Psoas muscle (tissue), 8 donors: ENCODE data around the gene SLC16A1. TPM values are rescaled to one million over a fixed set of nuclear protein-coding genes. Genes with fewer than 3 reads are reported as not detected.

ENCODE experiments used
- ATAC-seq, 4 donors: fragments of 200-7000 bp; cut with Tn5 transposase; one replicate each; pipeline ENCODE4 v1.9.1; 2020; ENCODE audit warnings: moderate library complexity in 3 of 4, mild to moderate bottlenecking in 2 of 4
- DNase-seq, 2 donors: peaks; one replicate each; pipeline ENCODE4 v3.0.0-alpha.2; 2020
- H3K27ac ChIP-seq: fragments of 200-600 bp; one replicate; pipeline ENCODE4 v1.8.0; 2022
- H3K27me3 ChIP-seq, 3 donors: fragments of 200-600 bp in 1 of 3; one replicate each; pipeline versions ENCODE4 v1.6.1 to v1.8.0; 2013 to 2022; ENCODE audit warnings: low read length in 2 of 3, mild to moderate bottlenecking in 2 of 3, moderate library complexity in 1 of 3; ENCODE audit not compliant: insufficient read depth in 3 of 3
- H3K36me3 ChIP-seq, 2 donors: fragments of 200-600 bp in 1 of 2; one replicate each; pipeline versions ENCODE4 v1.6.1 to v1.8.0; 2013 to 2022; ENCODE audit warnings: low read depth in 1 of 2, mild to moderate bottlenecking in 1 of 2, moderate library complexity in 1 of 2; ENCODE audit not compliant: insufficient read depth in 1 of 2
- H3K4me1 ChIP-seq: fragments of 200-600 bp; one replicate; pipeline ENCODE4 v1.8.0; 2022
- H3K4me3 ChIP-seq: fragments of 200-600 bp; one replicate; pipeline ENCODE4 v1.8.0; 2022; ENCODE audit warnings: mild to moderate bottlenecking
- H3K9me3 ChIP-seq: fragments of 200-600 bp; one replicate; pipeline ENCODE4 v1.8.0; 2022
- WGBS, 3 donors: extraction: QIAGEN DNeasy Blood & Tissue Kit; methylation state at CpG; one replicate each; pipeline versions ENCODE4 v1.1.6 to v1.1.7; 2013; 5-methylcytosine and 5-hydroxymethylcytosine counted together
- intact Hi-C, 2 donors: fragments of 100-400 bp; cut with DNase I; formaldehyde crosslinking; loops; one replicate each; pipeline versions ENCODE4 v1.11.0 to v1.14.2; 2022
- polyA plus RNA-seq, 3 donors: library from polyadenylated mRNA; stranded (reverse); fragments of 200-250 nt; gene quantifications; one replicate each; pipeline ENCODE4 v1.2.3, GENCODE V29; 2013
- total RNA-seq, 4 donors: library from RNA; stranded (reverse); fragmentation: NEBNext Ultra II Directional in 2 of 4; extraction: Animal tissue kit (Norgen Biotek cat#: 25700) in 2 of 4; gene quantifications; one replicate each; pipeline versions ENCODE4 v1.2.1 to v1.2.4, GENCODE V29; 2021 to 2023
- TF ChIP-seq, protein P1 (sequence below): fragments of 200-600 bp; IDR thresholded peaks from one replicate; pipeline ENCODE4 v1.8.0; 2022; ENCODE audit warnings: antibody characterized with exemption
- donor health status: healthy with polysubstance abuse.
- donor health status: DM: no; HTN: no; CAD: no; lungs with moderate emphysema.
- donor health status: Bipolar disorder and iron deficiency.
- donor health status: healthy.
- donor health status: DM: yes; HTN: yes; CAD: no.
- donor health status: DM: no; HTN: no; CAD: no.
- donor health status: DM: no; HTN: no; CAD: no.
- donor health status: DM: yes; HTN: yes; CAD: no.

Gene SLC16A1
- total and polyA plus RNA-seq, 7 donors: 23.9 to 78.9 (median 51.3) TPM

DNA sequence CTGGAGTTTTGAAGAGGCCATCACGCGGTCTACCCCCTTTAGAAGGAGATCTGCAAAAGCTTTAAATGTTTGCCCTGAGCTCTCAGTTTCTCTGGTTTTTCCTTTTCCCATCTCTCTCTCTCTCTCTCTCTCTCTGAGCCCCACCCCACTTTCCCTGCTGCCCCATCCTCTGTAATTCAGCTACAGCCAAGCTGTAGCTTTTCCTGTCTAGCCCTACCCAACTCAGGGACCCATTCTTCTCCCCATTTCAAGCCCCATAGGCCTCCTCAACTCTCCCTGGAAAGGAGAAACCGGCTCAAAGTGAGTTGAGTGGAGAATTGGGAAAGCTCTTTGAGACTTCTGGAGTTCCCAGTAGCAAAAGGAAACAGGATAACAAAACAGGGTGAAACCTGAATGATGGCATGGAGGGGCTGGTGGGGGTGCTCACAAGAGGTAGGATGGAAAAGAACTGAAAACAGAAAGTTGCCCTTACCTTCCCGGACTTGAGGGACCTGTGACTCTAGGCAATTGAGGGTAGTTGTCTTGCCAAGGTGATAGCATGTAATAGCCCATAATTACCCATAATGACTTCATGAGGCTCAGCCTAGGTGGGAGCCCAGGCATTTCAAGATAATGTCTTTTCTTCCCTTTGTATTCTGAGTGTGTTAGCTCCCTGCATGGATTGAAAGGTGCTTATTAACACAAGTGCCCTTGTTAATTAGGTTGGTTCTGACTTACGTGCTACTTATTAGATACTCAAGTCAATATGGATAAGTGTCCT lies 84.9 kb downstream of the SLC16A1 start:
- Histone ChIP-seq H3K27me3 (no peaks in the 10 kb centered on the region), H3K4me1 (no peaks in the 10 kb centered on the region), H3K9me3 (no peaks in the 10 kb centered on the region), H3K4me3 (no peak overlapping the region), H3K27ac (no peak overlapping the region), H3K36me3 (no peaks in the 10 kb centered on the region)
- TF ChIP-seq, protein P1, sequence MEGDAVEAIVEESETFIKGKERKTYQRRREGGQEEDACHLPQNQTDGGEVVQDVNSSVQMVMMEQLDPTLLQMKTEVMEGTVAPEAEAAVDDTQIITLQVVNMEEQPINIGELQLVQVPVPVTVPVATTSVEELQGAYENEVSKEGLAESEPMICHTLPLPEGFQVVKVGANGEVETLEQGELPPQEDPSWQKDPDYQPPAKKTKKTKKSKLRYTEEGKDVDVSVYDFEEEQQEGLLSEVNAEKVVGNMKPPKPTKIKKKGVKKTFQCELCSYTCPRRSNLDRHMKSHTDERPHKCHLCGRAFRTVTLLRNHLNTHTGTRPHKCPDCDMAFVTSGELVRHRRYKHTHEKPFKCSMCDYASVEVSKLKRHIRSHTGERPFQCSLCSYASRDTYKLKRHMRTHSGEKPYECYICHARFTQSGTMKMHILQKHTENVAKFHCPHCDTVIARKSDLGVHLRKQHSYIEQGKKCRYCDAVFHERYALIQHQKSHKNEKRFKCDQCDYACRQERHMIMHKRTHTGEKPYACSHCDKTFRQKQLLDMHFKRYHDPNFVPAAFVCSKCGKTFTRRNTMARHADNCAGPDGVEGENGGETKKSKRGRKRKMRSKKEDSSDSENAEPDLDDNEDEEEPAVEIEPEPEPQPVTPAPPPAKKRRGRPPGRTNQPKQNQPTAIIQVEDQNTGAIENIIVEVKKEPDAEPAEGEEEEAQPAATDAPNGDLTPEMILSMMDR: no peak
- intact Hi-C loops: no loop called here
- 72 to 78% (median 75%) methylated on average over 5 of the region's 5 CpGs for WGBS, 3 donors
- ATAC-seq (no peak), DNase-seq (no peak)

DNA sequence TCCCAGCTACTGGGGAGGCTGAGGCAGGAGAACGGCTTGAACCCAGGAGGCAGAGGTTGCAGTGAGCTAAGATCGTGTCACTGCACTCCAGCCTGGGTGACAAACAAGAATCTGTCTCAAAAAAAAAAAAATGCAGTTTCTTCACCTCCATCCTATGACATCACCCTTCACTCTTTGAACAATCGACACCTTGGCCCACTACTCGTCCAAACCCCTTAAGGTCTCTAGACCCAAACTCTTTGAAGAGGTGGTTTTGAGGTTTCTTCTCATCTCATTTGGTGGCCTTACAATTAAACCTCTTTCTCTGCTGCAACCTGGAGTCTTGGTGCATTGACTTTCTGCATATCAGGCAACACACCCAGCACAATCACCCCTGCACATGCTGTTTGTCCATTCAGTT lies 86.1 kb downstream of the SLC16A1 start:
- no peak for ATAC-seq
- Histone ChIP-seq H3K4me3 (no peak overlapping the region), H3K9me3 (no peaks in the 10 kb centered on the region), H3K27me3 (no peaks in the 10 kb centered on the region), H3K27ac (no peak overlapping the region), H3K4me1 (no peaks in the 10 kb centered on the region), H3K36me3 (no peaks in the 10 kb centered on the region)
- intact Hi-C loops: no loop called here
- DNase-seq: no peak
- TF ChIP-seq, protein P1: no peak
- WGBS, 3 donors: 85 to 93% (median 91%) methylated on average over 4 of the region's 4 CpGs

DNA sequence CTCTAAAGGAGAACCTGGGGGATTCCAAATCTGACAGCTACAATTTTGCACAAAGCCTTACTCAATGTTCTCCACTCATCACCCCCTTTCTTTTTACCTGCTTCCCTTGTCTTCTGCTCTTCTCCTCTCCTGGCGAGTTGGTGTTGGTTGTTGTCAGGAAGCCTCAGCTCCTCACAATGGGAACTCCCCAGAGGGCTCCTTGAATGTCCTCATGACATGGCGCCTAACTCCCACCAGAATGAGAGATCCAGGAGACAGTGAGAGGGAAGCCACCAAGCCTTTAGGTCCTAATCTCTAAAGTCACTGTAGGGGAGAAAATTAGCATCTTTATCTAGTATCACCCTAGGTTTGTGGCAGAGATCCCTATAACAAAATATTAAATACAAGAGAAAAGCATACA lies 87.8 kb downstream of the SLC16A1 start:
- Histone ChIP-seq H3K4me3 (no peak overlapping the region), H3K9me3 (no peaks in the 10 kb centered on the region), H3K36me3 (no peaks in the 10 kb centered on the region), H3K4me1 (no peaks in the 10 kb centered on the region), H3K27ac (no peak overlapping the region), H3K27me3 (no peaks in the 10 kb centered on the region)
- intact Hi-C loops: no loop called here
- TF ChIP-seq, protein P1: no peak
- no peak for ATAC-seq
- 96 to 100% (median 98%) methylated on average over 2 of the region's 2 CpGs for WGBS, 3 donors
- DNase-seq: no peak

DNA sequence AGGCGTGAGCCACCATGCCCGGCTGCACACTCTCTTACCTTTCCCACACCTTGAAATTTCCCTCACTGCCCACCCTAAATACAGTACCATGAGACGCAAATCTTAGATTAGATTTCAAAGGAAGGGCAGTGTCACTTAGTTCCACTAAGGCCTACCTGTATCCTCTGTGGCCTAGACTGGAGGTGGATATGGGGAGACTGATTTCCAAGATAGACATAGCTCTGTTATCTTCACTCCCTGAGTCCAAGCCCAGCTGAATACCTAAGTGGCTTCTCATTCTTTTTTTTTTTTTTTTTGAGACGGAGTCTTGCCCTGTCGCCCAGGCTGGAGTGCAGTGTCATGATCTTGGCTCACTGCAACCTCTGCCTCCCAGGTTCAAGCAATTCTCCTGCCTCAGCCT lies 89.0 kb downstream of the SLC16A1 start:
- WGBS, 3 donors: 91 to 96% (median 93%) methylated on average over 3 to 5 of the region's 5 CpGs
- no peak overlapping the region for H3K4me3 ChIP-seq
- DNase-seq (no peak), ATAC-seq (no peak)
- H3K9me3 ChIP-seq: no peaks in the 10 kb centered on the region
- H3K27ac ChIP-seq: no peak overlapping the region
- no peaks in the 10 kb centered on the region for H3K36me3 ChIP-seq
- no peaks in the 10 kb centered on the region for H3K27me3 ChIP-seq
- H3K4me1 ChIP-seq: no peaks in the 10 kb centered on the region
- TF ChIP-seq, protein P1: no peak
- intact Hi-C loops: no loop called here

DNA sequence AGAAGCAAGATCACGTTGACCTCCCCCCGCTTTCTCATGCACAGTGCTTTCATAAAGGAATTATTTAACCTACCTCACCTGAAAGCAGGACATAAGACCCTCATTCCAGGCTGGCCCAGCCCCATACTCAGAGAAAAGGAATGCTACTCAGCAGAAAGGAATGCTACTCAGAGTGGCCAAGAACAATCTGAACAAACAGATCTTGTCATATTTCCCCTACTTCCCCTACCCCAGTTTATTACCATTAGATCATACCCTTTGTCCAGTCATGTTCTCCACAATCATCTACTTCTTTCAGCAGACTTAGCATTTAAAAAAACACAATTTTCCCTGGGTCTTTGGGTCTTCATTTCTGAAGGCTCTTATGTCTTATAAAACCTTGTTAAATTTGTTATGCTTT lies 89.8 kb downstream of the SLC16A1 start:
- intact Hi-C loops: no loop called here
- TF ChIP-seq, protein P1: no peak
- DNase-seq: no peak
- H3K4me1 ChIP-seq: no peaks in the 10 kb centered on the region
- no peaks in the 10 kb centered on the region for H3K9me3 ChIP-seq
- WGBS, 3 donors: 83 to 93% (median 92%) methylated on average over 2 of the region's 2 CpGs
- no peak overlapping the region for H3K27ac ChIP-seq
- no peak for ATAC-seq
- no peaks in the 10 kb centered on the region for H3K36me3 ChIP-seq
- H3K4me3 ChIP-seq: no peak overlapping the region
- no peaks in the 10 kb centered on the region for H3K27me3 ChIP-seq
